Globus pallidus (tissue), 1 donor: ENCODE measurements around the gene IMPDH1.
A peak's percentile ranks its signal among the peaks of the same experiment; 100 is the strongest.
"Not testable (repeated sequence)": the region's sequence is repeated elsewhere in the genome, so short reads cannot be mapped to it uniquely, and the experiment has no call there.

Source experiments
- DNase-seq: peaks from one replicate; pipeline ENCODE4 v3.0.0-alpha.2; 2015; ENCODE audit warnings: low spot score

IMPDH1 gene

DNA sequence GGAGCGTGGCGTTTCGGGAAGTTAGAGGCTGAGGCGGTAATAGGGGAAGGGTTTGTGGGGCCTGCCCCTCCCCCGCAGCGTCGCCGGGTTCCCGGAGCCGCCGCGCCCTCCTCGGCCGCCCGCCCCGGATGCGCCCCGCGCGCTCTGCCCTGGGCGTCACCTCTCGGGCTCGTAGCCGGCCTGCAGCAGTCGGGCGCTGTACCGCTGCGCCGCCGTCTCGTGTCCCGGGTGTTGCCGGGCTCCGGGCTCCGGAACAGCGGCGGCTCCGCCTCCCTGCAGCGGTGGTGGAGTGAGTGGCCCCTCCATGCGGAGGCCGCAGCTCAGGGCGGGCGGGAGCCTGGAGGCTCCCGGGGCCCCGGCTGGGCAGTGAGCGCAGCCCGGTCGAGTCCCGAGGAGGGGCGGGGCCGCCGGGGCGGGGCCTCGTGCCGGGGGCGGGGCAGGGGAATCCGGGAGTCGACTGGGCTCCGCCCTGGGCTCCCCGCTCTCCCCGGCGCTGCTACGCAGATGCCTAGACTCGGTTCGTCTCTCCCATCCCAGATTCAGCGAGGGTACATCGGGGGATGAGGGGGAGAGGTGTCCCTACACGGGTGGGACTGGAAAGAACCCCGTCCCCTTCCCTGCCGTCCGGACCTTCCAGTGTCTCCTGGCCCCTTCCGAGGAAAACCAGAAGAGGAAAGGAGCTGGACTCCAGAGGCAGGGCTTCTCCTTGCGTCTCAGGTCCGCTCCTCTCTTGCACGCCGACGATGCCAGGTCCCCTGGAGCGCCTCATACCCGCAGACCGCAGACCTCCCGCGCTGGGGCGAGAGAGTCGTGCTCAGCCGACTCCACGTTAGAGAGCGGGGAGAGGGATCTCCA, at the start of gene IMPDH1:
IMPDH1 (minus strand) TSS at position 387 of the 855 bp plus-strand sequence; CDS start at position 306, 81 bp downstream.
- peak; percentile 72 for DNase-seq

DNA sequence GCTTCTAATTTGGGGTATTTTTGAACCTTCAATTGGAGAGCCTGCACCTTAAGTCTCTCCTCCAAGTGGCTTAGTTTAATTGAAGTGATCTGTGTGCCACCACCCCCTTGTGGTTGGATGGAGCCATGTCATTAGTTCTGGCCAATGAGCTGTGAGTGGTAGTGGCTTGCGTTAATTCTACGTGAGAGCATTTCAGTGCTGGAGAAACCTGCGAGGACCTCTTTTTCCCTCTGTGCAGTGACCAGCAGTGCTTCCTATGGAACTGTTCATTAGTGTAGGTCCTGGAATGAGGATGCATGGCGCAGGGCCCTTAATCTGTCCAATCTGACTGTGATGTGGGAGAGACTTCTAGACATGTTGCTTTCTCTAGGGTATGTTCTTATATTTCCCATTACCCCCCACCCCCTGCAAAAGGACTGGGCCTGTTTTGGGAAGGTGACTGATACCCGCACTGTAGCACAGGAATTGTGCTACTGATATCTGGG, 49.7 kb upstream of the IMPDH1 start:
- peak; percentile 70 for DNase-seq

DNA sequence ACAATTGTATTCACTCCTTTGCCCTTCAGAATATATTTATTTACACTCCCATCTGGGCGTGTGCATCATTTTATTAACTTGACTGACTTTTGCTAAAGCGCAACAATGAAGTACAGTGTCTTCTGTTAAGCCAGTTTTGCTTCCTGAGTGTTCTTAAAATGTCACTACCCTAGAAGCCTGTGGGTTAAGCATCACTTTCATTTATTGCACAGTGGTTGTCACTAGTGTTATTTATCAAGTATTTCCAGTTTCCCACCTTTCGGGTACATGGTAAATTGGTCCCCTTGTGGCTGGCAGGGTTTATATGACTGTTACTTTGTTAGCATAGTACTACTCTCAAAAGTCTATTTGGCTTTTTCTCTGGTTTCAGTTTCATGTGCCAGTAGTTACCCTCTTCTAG, 49.2 kb upstream of the IMPDH1 start:
- DNase-seq = no peak

DNA sequence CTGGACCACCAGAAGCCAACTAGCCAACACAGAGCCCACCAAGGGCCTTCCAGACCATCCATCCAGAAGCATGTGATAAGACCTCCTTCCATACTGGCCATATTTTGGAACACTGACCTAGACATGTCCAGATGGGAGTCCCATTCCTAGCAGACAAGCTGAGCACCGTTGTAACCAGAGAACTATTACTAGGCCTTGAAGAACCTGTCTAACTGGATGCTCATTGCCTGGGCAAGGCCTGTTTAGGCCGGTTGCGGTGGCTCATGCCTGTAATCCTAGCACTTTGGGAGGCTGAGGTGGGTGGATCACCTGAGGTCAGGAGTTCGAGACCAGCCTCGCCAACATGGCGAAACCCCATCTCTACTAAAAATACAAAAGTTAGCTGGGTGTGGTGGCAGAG, 47.6 kb upstream of the IMPDH1 start:
- DNase-seq = not testable (repeated sequence)

DNA sequence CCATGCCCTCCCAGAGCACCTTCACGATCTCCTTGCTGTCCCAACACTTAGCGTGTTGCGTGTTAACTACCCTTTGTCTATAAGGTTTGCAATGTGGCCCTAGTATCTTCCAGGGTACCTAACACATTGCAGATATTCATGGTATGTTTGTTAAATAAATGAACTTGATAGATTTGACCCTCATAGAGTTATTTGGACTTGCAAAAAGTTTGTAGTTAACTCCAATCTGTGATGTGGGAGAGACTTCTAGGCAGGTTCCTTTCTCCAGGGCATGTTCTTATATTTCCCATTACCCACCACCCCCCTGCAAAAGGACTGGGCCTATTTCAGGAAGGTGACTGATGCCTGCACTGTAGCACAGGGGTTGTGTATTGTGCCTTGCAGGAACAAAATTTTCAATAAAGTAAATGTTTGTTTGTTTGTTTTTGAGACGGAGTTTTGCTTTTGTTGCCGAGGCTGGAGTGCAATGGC, 46.5 kb upstream of the IMPDH1 start:
- DNase-seq = no peak

DNA sequence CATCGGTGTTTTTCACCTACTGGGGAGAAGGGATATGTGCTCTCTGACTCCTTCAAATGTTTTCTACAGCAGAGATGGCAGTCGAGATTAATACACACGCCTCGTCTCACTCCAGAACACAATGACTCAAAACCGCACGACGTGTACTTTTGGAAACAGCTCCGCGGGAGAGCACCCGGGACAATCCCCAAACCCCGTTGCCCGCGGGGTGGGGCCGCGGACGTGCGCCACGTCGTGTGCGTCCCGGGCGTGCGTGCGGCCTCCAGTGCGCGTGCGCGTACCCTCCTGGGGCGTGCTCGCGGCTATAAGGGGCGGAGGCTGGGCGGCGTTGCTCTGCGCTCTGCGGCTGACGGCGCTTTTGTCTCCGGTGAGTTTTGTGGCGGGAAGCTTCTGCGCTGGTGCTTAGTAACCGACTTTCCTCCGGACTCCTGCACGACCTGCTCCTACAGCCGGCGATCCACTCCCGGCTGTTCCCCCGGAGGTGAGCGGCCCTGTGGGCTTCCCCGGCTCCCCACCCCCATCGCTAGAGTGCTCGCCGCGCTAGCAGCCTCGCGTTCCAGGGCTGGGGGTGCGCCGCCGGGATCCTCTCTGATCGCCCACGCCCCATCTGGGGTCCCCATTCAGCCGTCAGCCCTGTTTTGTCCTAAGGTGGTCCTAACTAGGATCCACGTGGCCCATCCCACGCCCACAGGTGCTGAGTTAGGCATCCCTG, 45.9 kb upstream of the IMPDH1 start, which contains the start of gene HILPDA:
HILPDA (plus strand) TSS at position 336 of the 712 bp plus-strand sequence. CDS start 1,391 bp downstream, outside the sequence.
- peak; percentile 85 for DNase-seq

DNA sequence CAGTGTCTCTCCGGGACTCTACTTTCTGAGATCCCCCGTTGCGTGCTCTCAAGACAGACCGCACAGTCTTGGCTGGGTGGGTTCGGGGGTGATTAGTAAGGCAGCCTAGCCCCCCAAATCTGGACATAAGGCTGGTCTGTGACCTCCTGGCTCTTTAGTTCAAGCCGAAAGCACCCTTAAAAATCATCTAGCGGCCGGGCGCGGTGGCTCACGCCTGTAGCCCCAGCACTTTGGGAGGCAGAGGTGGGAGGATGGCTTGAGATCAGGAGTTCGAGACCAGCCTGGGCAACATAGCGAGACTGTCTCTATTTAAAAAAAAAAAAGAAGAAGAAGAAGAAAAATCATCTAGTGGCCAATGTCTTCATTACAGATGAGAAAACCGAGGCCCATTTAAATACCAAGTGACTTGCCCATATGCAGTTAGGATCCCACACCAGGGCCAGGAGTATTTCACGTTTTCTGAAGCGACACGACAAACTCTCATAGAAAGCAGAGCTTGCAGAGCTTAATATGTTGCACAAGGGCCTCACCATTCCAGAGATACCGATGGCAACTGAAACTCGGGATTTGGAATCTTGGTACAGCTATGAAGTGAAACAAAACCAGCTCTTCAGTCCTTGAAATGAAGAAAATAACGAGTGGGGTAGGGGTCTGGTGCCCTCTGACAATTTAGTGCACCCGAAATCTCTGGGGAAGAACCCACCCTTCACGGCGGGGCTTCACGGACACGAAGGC, 45.2 kb upstream of the IMPDH1 start:
- no peak for DNase-seq

DNA sequence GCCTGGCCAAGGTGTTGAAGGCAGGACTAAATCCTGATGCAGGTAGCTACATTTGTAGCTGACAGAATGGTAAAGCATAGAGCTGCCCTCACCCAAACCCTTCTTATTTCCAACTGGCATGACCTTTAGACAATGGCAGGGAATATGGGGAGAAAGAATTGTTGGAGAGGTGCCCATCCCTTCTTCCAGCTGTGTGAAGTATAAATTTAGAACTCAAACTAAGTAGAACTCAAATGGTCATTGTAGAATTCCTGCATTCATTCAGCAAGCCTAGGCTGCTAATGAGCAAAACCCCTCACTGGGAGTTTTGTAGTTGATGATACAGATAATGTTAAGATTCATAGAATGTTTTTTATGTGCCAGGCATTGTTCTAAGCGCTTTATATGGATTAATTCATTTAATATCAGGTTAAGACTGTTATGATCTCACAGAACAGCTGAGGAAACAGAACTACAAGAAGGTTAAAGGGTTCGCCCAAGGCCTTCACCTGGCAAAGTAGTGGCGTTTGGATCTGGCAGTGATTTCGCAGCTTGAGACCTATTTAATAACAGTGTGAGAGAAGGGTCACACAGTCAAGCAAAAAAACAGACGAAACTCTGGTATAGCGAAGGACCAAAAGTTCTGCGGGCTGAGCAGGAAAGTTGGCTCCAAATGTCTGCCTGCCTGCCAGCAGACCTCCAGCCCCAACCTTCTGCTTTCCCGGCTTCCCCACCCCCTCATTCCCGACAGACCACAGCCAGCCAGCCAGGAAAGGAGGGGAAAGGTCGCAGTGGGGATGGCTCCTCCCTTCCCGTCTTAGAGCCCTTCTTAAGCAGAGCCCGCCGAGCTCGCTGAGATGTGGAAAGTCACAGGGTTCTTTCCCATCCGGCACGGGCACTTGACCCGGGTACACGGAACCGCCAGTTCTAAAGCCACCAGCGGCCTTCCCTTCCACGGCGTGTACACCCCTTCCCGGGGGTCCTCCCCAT, 44.3 kb upstream of the IMPDH1 start:
- DNase-seq = peak; percentile 68

DNA sequence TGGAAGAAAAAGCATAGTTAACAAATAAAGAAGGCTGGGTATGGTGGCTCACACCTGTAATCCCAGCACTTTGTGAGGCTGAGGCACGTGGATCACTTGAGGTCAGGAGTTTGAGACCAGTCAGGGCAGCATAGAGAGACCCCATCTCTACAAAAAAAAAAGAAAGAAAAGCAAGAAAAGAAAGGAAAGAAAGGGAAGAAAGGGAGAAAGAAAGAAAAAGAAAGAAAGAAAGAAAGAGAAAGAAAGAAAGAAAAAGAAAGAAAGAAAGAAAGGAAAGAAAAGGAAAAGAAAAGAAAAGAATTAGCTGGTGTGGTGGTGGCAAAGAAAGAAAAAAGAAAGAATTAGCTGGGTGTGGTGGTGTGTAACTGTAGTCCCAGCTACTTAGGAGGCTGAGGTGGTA, 42.8 kb upstream of the IMPDH1 start:
- no peak for DNase-seq

DNA sequence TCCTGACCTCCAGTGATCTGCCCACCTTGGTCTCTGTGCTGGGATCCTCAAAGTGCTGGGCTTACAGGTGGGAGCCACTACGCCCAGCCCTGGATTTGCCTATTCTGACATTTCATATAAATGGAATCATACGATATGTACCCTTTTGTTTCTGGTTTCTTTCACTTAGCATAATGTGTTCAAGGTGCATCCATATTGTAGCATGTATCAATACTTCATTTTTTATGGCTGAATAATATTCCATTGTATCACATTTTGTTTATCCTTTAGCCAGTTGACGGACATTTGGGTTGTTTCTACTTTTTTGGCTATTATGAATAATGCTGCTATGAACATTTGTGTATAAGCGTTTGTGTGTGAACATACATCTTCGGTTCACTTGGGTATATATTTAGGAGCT, 41.1 kb upstream of the IMPDH1 start:
- DNase-seq = no peak

DNA sequence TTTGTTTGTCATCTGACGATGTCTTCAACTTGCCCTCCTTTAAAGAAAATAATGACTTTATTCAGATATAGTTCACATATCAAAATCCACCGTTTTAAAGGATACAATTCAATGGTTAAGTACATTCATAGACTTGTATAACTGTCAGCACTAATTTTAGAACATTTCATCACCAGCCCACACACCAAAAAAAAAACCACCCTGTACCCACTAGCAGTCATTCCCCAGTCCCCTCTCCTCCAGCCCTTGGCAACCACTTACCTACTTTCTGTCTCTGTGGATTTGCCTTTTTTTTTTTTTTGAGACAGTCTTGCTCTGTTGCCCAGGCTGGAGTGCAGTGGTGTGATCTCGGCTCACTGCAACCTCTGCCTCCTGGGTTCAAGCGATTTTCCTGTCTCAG, 40.6 kb upstream of the IMPDH1 start:
- no peak for DNase-seq

DNA sequence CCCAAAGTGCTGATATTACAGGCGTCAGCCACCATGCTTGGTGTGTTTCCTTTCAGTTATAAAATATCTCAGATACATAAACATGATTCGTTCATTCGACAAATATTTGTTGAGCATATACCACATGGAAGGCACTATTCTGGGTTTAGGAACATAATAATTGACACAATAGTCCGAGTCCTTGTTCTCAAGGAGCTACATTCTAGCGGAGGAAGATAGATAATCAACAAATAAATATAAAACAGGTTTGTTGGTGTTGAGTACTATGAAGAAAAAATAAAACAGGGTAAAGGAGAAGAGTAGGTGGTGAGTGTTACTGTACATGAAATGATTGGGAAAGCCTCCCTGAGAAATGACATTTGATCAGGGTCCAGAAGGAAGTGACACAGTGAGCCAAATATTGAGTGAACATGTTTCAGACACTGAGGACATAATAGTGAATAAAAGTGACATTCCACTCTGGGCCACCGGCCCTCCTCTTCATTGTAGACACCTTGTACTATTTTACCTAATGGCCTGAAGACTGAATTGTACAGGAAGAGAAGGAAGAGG, 39.0 kb upstream of the IMPDH1 start:
- no peak for DNase-seq

DNA sequence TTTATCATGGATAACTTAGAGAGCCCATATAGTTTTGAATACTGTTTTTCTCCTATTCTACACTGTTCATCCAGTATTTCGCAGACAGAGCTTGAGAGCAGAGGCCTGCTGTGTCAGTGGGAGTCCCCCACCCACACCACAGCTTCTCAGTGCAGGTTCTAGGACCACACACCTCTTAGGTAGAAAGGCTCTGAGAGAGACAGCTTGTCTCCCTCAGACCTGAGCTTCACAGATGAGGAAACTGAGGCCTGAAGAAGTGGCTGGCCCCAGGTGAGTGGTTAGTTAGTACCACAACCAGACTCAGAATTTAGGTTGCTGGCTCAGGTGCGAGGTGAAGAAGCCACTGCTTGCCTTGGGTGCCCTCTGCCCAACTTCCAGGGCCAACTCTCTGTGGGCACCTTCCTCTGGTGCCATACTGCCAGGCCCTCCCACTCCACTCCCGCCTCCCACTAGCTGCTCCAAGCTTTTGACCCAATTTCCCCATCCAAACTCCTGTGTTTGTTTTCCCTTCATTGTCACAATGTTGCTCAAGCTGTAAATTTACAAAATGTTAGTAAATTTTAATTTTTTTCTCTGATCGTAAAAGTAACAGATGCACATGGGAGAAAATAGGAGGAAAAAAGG, 38.3 kb upstream of the IMPDH1 start:
- DNase-seq = no peak

DNA sequence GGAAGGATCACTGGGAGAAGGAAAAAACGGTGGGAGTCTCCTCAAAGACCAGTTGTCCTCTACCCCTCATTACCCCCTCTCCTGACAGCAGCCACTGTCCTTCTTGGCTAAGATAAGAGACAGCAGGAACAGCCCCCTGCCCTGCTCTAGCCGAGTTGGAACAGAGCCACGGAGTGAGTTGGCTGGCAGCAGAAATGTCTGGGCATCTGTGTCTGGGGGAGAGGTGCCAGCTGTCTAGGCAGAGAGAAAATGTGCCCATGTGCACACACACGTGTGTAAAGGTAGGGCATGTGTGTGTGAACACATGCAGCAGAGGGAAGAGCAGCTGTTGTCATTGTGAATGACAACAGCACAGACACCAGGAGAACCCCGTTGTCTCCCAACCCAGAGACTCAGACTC, 36.5 kb upstream of the IMPDH1 start:
- DNase-seq = no peak

DNA sequence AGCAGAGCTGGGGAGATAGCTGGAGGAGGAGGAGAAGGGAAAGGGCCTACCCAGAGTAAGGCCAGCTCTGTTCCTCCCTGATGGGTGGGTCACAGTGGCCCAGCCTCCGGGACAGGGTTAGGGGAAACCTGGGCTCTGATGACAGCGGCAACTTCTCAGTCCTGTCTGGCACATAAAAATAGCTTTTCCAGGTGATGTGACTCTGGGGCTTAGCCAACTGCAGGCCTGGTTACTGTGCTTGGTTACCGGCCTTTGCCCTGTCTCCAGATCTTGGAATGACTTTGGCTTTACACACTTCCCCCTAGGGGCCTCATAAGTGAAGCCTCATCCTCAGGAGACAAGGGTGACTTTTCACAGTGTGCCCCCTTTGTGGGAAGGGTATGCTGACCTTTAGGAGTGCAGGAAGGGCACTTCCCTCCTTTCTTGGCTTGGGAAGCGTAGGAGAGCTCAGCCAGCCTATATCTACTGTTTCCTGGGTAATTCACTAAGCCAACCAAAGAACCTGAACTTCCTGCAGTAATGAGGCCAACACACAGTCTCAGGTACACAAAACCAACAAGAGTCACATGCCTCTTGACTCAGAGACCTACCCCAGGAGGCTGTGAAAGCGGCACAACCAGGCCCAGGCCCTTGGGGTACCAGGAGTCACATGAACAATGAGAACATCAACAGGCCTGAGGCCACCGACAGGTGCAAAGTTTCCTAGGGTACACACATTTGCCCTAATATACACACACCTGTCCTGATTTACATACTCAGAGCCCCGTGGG, 34.2 kb upstream of the IMPDH1 start:
- DNase-seq = no peak

DNA sequence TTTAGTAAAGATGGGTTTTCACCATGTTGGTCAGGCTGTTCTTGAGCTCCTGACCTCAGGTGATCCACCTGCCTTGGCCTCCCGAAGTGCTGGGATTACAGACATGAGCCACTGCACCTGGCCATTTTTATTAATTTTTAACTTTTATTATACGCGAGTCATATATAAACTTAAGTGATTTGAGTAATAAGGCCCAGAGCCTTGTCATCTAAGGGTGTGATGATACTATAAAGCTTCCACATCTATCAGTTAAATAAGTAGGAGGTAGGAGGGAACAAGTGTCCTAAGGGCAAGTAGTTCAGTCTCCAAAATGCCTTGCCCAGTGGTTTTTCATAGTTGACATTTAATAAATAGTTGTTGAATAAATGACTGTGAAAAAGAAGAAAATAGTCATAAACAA, 32.6 kb upstream of the IMPDH1 start:
- no peak for DNase-seq

DNA sequence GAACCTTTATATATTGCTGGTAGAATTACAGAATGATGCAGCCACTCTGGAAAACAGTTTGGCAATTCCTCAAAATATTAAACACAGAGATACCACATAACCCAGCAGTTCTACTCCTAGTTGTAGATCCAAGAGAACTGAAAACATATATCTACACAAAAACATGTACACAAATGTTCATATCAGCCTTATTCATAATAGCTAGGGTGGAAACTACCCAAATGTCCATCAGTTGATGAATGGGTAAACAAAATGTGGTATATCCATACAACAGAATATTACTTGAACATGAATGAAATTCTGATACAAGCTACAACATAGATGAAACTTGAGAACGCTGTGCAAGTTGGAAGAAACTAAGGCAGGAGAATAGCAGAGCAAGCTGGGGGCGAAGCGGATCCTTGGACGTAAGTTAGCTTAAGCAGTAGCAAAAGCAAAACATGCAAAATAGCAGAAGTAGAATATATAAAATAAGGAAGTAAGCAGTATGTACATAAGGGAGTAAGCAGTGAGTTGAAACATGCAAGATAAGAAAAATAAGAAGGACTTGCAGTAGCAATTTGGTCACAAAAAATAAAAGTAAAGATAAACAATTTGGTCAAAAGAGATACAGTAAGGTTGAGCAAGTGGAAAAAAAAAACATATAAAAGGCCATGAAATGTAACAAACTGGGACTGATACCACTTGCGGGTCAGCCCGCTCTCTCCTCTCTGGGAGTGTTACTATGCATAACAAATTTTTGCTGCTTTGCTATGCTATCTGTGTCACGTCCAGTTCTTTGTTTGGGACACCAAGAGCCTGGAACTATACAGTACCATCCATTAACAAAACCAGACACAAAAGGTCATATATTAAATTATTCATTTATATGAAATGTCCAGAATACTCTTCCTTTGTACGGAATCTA, 27.9 kb upstream of the IMPDH1 start:
- DNase-seq = no peak

DNA sequence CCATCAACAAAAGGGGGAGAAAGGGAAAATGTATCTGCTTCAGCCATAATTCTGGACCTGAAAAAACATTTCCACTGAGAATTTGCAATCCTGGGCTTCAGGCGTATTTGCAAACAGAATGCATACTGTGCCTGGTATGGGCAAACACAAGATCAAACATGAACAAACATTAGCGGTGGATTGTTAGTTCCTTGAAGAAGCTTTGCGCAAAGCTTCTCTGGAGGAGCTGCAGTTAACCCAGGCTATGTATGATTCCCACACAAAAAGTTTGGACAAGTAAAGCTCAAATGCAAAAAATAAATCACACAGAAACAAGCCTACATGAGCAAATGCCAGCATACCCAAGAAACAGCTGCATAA, 25.5 kb upstream of the IMPDH1 start:
- DNase-seq = no peak
